HEK293 (cell line): ENCODE data around the gene DCLK1.

ENCODE experiments used
- CTCF ChIA-PET: fragments of 350-600 bp; formaldehyde crosslinking; extraction: SDS; loops from one replicate; lab custom pipeline; 2021; ENCODE audit warnings: antibody characterized with exemption; lab: Yijun Ruan, JAX
- POLR2A ChIA-PET: fragments of 300-600 bp; formaldehyde crosslinking; extraction: SDS; loops from one replicate; lab custom pipeline; 2020; ENCODE audit warnings: antibody characterized with exemption, inconsistent platforms; lab: Yijun Ruan, JAX
- H3K27ac ChIP-seq: fragments of 200-500 bp; sonication (Bioruptor generic); 2 replicates; pipeline ENCODE4 v1.5.1; 2014; ENCODE audit warnings: low read depth, low read length, control low read depth, inconsistent platforms; ENCODE audit errors: extremely low read depth
- H3K36me3 ChIP-seq, 2 experiments: fragments of 200-500 bp in 1 of 2; sonication (Bioruptor generic) in 1 of 2; 1 replicate in 1 of 2; 2 replicates in 1 of 2; pipeline ENCODE4 v1.5.1; 2014 to 2017; ENCODE audit warnings: inconsistent platforms in 2 of 2, low read length in 2 of 2; ENCODE audit not compliant: control insufficient read depth in 2 of 2, insufficient read depth in 1 of 2
- H3K4me1 ChIP-seq: fragments of 200-500 bp; sonication (Bioruptor generic); 2 replicates; pipeline ENCODE4 v1.5.1; 2014; ENCODE audit warnings: mild to moderate bottlenecking, low read length, inconsistent platforms; ENCODE audit not compliant: control insufficient read depth, insufficient read depth
- H3K4me3 ChIP-seq: 2 replicates; pipeline ENCODE4 v1.5.1; 2011; ENCODE audit warnings: low read depth, mild to moderate bottlenecking, control low read depth, low read length, moderate library complexity
- H3K9me3 ChIP-seq: fragments of 200-500 bp; sonication (Bioruptor generic); 2 replicates; pipeline ENCODE4 v1.5.1; 2014; ENCODE audit warnings: low read depth, low read length, inconsistent platforms; ENCODE audit not compliant: control insufficient read depth, insufficient read depth
- AEBP2 ChIP-seq: fragments of 450-650 bp; formaldehyde crosslinking; IDR thresholded peaks from 2 replicates; pipeline ENCODE4 v1.5.1; 2016; ENCODE audit warnings: missing biosample characterization, missing genetic modification characterization, borderline replicate concordance
- HIC1 ChIP-seq: fragments of 450-650 bp; formaldehyde crosslinking; IDR thresholded peaks from 2 replicates; pipeline ENCODE4 v1.5.1; 2016; ENCODE audit warnings: missing biosample characterization, missing genetic modification characterization
- MYNN ChIP-seq: fragments of 450-650 bp; formaldehyde crosslinking; IDR thresholded peaks from 2 replicates; pipeline ENCODE4 v1.5.1; 2016; ENCODE audit warnings: missing biosample characterization, missing genetic modification characterization, borderline replicate concordance
- SETDB1 ChIP-seq: IDR thresholded peaks from one replicate; pipeline ENCODE4 v1.6.1; 2017; ENCODE audit warnings: mild to moderate bottlenecking, low read length, moderate library complexity, mixed read lengths; ENCODE audit not compliant: insufficient read length
- TCF7L2 ChIP-seq: IDR thresholded peaks from 2 replicates; pipeline ENCODE4 v1.6.1; 2011; ENCODE audit warnings: low read depth, mild to moderate bottlenecking, inconsistent platforms, low read length, moderate library complexity, borderline replicate concordance
- WT1 ChIP-seq: fragments of 450-650 bp; formaldehyde crosslinking; IDR thresholded peaks from 2 replicates; pipeline ENCODE4 v1.5.1; 2016; ENCODE audit warnings: missing biosample characterization, missing genetic modification characterization
- YY1 ChIP-seq: fragments of 450-650 bp; formaldehyde crosslinking; IDR thresholded peaks from 2 replicates; pipeline ENCODE4 v1.5.1; 2018; ENCODE audit warnings: missing biosample characterization, missing genetic modification characterization
- ZBTB20 ChIP-seq: fragments of 450-650 bp; formaldehyde crosslinking; IDR thresholded peaks from 2 replicates; pipeline ENCODE4 v1.5.1; 2016; ENCODE audit warnings: missing biosample characterization, missing genetic modification characterization
- ZBTB7A ChIP-seq: fragments of 450-650 bp; formaldehyde crosslinking; IDR thresholded peaks from 2 replicates; pipeline ENCODE4 v1.5.1; 2016; ENCODE audit warnings: low read depth, missing biosample characterization, missing genetic modification characterization
- ZFP37 ChIP-seq: fragments of 450-650 bp; formaldehyde crosslinking; IDR thresholded peaks from 2 replicates; pipeline ENCODE4 v1.5.1; 2016; ENCODE audit warnings: missing biosample characterization, missing genetic modification characterization
- ZNF10 ChIP-seq: fragments of 450-650 bp; formaldehyde crosslinking; IDR thresholded peaks from 2 replicates; pipeline ENCODE4 v1.5.1; 2017; ENCODE audit warnings: missing biosample characterization, missing genetic modification characterization
- ZNF132 ChIP-seq: fragments of 450-650 bp; formaldehyde crosslinking; IDR thresholded peaks from 2 replicates; pipeline ENCODE4 v1.5.1; 2017; ENCODE audit warnings: missing biosample characterization, missing genetic modification characterization, borderline replicate concordance
- ZNF16 ChIP-seq: fragments of 450-650 bp; formaldehyde crosslinking; IDR thresholded peaks from 2 replicates; pipeline ENCODE4 v1.5.1; 2016; ENCODE audit warnings: low read depth, missing biosample characterization, missing genetic modification characterization
- ZNF488 ChIP-seq: fragments of 450-650 bp; formaldehyde crosslinking; IDR thresholded peaks from 2 replicates; pipeline ENCODE4 v1.5.1; 2016; ENCODE audit warnings: missing biosample characterization, missing genetic modification characterization
- ZNF530 ChIP-seq: fragments of 450-650 bp; formaldehyde crosslinking; IDR thresholded peaks from 2 replicates; pipeline ENCODE4 v1.5.1; 2016; ENCODE audit warnings: low read depth, missing biosample characterization, missing genetic modification characterization
- ZNF555 ChIP-seq: fragments of 450-650 bp; formaldehyde crosslinking; conservative IDR thresholded peaks from 2 replicates; pipeline ENCODE4 v1.5.1; 2017; ENCODE audit warnings: missing biosample characterization, mild to moderate bottlenecking, missing genetic modification characterization, inconsistent platforms
- ZNF558 ChIP-seq: fragments of 450-650 bp; formaldehyde crosslinking; IDR thresholded peaks from 2 replicates; pipeline ENCODE4 v1.5.1; 2016; ENCODE audit warnings: missing biosample characterization, missing genetic modification characterization
- ZNF580 ChIP-seq: fragments of 450-650 bp; formaldehyde crosslinking; IDR thresholded peaks from 2 replicates; pipeline ENCODE4 v1.5.1; 2016; ENCODE audit warnings: missing biosample characterization, missing genetic modification characterization
- ZNF621 ChIP-seq: fragments of 450-650 bp; formaldehyde crosslinking; IDR thresholded peaks from 2 replicates; pipeline ENCODE4 v1.5.1; 2017; ENCODE audit warnings: missing biosample characterization, missing genetic modification characterization
- ZNF626 ChIP-seq: fragments of 450-650 bp; sonication (Bioruptor Pico); formaldehyde crosslinking; IDR thresholded peaks from 2 replicates; pipeline ENCODE4 v1.5.1; 2018; ENCODE audit warnings: missing biosample characterization, missing genetic modification characterization, inconsistent platforms
- ZNF670 ChIP-seq: fragments of 450-650 bp; formaldehyde crosslinking; IDR thresholded peaks from 2 replicates; pipeline ENCODE4 v1.5.1; 2016; ENCODE audit warnings: missing biosample characterization, missing genetic modification characterization, low read depth
- ZNF707 ChIP-seq: fragments of 450-650 bp; formaldehyde crosslinking; IDR thresholded peaks from 2 replicates; pipeline ENCODE4 v1.5.1; 2016; ENCODE audit warnings: missing biosample characterization, missing genetic modification characterization
- ZNF776 ChIP-seq: fragments of 450-650 bp; formaldehyde crosslinking; IDR thresholded peaks from 2 replicates; pipeline ENCODE4 v1.5.0; 2017; ENCODE audit warnings: missing biosample characterization, missing genetic modification characterization, borderline replicate concordance
- ZSCAN5A ChIP-seq: fragments of 450-650 bp; formaldehyde crosslinking; IDR thresholded peaks from 2 replicates; pipeline ENCODE4 v1.5.1; 2016; ENCODE audit warnings: missing biosample characterization, missing genetic modification characterization

The DCLK1 gene

GRCh38 chr13:35856721-35857364 is 274.3 kb downstream of the DCLK1 start (continued):
- TF ChIP-seq ZNF132 (tag by site-specific recombination): no peak
- no peak for TF ChIP-seq TCF7L2
- no peak for TF ChIP-seq ZNF488
- no peak for TF ChIP-seq ZNF670 (tag by site-specific recombination)

GRCh38 chr13:35856084-35856483 is 275.1 kb downstream of the DCLK1 start:
- H3K4me3 ChIP-seq: no peak overlapping the region
- no peaks in the 10 kb centered on the region for H3K36me3 ChIP-seq
- POLR2A ChIA-PET: no interaction called here
- CTCF ChIA-PET: interaction anchor here (0.6 to 0.7 kb wide), 2 partner anchors 95 to 1650 kb away, joined by 3 to 4 read pairs; no protein-coding TSS in a partner anchor
- peaks cover 6% of the 10 kb centered on the region; the same call in 1 of the 2 replicates for H3K4me1 ChIP-seq
- H3K9me3 ChIP-seq: no peaks in the 10 kb centered on the region
- TF ChIP-seq ZNF10 (tag by site-specific recombination) (no peak), ZNF621 (no peak), ZNF558 (no peak), YY1 (no peak), ZBTB20 (tag by site-specific recombination) (no peak), SETDB1 (no peak), ZNF707 (no peak), ZNF16 (tag by site-specific recombination) (no peak), HIC1 (tag by site-specific recombination) (no peak), ZNF555 (tag by site-specific recombination) (no peak), WT1 (tag by site-specific recombination) (no peak), AEBP2 (tag by site-specific recombination) (no peak), MYNN (tag by site-specific recombination) (no peak), ZSCAN5A (tag by site-specific recombination) (no peak), ZNF626 (no peak), ZNF776 (no peak), ZNF580 (tag by site-specific recombination) (no peak), ZBTB7A (tag by site-specific recombination) (no peak), ZFP37 (tag by site-specific recombination) (no peak), ZNF530 (tag by site-specific recombination) (no peak)
- no peak overlapping the region for H3K27ac ChIP-seq
